ENCODE results near the gene COBLL1.

- TF ChIP-seq CTCF (optimal IDR thresholded peaks at IDR 0.05 in 1 of 3, IDR thresholded peaks at IDR 0.05 in 1 of 3, conservative IDR thresholded peaks at IDR 0.05 in 1 of 3; ENCODE audit: extremely low read depth in 1 of 3, insufficient read depth in 2 of 3, low read length in 3 of 3): peak in 1 of 3 experiments; percentile 33
- no peak for TF ChIP-seq EZH2 (IDR thresholded peaks at IDR 0.05; ENCODE audit: low read length)
Observed at GRCh38 chr2:164717000-164717803, 124.4 kb downstream of the COBLL1 start.
